ENCODE measurements around the gene PKMYT1. TPM values are rescaled to one million over a fixed set of nuclear protein-coding genes. Genes with fewer than 3 reads are reported as not detected.
"Not testable (repeated sequence)": the region's sequence is repeated elsewhere in the genome, so short reads cannot be mapped to it uniquely, and the experiment has no call there.

The PKMYT1 gene
- total RNA-seq, 2 experiments from 2014 or later: 104 to 195 TPM

GRCh38 chr16:2933136-2933535 lies 47.1 kb downstream of the PKMYT1 start:
- POLR2A ChIA-PET: interaction anchor here (0.6 kb wide), 1 partner anchor 16 kb away, joined by 3 read pairs; no protein-coding TSS in a partner anchor

DNA sequence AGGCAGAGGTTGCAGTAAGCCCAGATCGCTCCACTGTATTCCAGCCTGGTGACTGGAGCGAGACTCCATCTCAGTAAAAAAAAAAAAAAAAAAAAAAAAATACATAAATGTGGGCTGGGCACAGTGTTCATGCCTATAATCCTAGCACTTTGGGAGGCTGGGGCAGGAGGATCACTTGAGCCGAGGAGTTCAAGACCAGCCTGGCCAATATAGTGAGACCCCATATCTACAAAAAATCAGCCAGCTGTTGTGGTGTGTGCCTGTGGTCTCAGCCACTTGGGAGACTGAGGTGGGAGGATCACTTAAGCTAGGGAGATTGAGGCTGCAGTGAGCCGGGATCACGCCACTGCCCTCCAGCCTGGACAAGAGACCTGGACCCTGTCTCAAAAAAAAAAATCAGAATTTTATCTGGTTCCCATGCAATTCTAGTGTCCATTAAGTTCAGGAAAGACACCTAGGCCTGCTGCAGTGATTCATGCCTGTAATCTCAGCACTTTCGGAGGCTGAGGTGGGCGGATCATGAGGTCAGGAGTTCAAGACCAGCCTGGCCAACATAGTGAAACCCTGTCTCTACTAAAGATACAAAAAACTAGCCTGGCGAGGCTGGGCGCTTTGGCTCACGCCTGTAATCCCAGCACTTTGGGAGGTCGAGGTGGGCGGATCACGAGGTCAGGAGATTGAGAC lies 48.9 kb downstream of the PKMYT1 start:
- H3K4me3 ChIP-seq (ENCODE audit: low read depth, low read length, poor library complexity, severe bottlenecking); H3K4me1 ChIP-seq (ENCODE audit: insufficient read depth, low read length, poor library complexity, severe bottlenecking); H2AFZ ChIP-seq (ENCODE audit: low read length); DNase-seq (ENCODE audit: low spot score); H3K79me2 ChIP-seq (ENCODE audit: insufficient read depth, low read depth, low read length); H3K9me3 ChIP-seq (ENCODE audit: low read length); H3K4me2 ChIP-seq (ENCODE audit: low read length); H3K9me2 ChIP-seq (ENCODE audit: insufficient read depth, low read length); H3K27ac ChIP-seq (ENCODE audit: low read depth, low read length, poor library complexity, severe bottlenecking); H3K36me3 ChIP-seq (ENCODE audit: insufficient read depth, low read length); POLR2A ChIA-PET; CTCF ChIA-PET (ENCODE audit: unreplicated experiment); intact Hi-C loops (cut with micrococcal nuclease; ENCODE audit: unreplicated experiment); H4K20me1 ChIP-seq (ENCODE audit: insufficient read depth, low read length); BruUV-seq (replicated peaks): not testable (repeated sequence)

More at GRCh38 chr16:2933136-2933535, 47.1 kb downstream of the PKMYT1 start:
- DNase-seq (ENCODE audit: low spot score): no peak
- no peak overlapping the region for H3K4me3 ChIP-seq (ENCODE audit: low read depth, low read length, poor library complexity, severe bottlenecking)
- CTCF ChIA-PET (ENCODE audit: unreplicated experiment): no interaction called here
- H3K27ac ChIP-seq (ENCODE audit: low read depth, low read length, poor library complexity, severe bottlenecking): no peak overlapping the region
- H3K79me2 ChIP-seq (ENCODE audit: insufficient read depth, low read depth, low read length): no peaks in the 10 kb centered on the region
- no peak overlapping the region for H2AFZ ChIP-seq (ENCODE audit: low read length)
- H3K9me3 ChIP-seq (ENCODE audit: low read length): no peaks in the 10 kb centered on the region
- no peak overlapping the region for H3K4me2 ChIP-seq (ENCODE audit: low read length)
- intact Hi-C loops (cut with micrococcal nuclease; ENCODE audit: unreplicated experiment): no loop called here
- H3K4me1 ChIP-seq (ENCODE audit: insufficient read depth, low read length, poor library complexity, severe bottlenecking): no peaks in the 10 kb centered on the region
- H3K9me2 ChIP-seq (ENCODE audit: insufficient read depth, low read length): no peaks in the 10 kb centered on the region
- no peaks in the 10 kb centered on the region for H4K20me1 ChIP-seq (ENCODE audit: insufficient read depth, low read length)
- no TSS peak for BruUV-seq (replicated peaks)
- TF ChIP-seq CTCF (conservative IDR thresholded peaks at IDR 0.05; ENCODE audit: low read length) (no peak), EZH2phosphoT487 (IDR thresholded peaks at IDR 0.05; ENCODE audit: borderline replicate concordance, low read depth, low read length) (no peak)
- peaks cover 3% of the 10 kb centered on the region; the same call in 1 of the 2 replicates for H3K36me3 ChIP-seq (ENCODE audit: insufficient read depth, low read length)

- H3K4me1 ChIP-seq (ENCODE audit: insufficient read depth, low read length, poor library complexity, severe bottlenecking): peaks cover 4% of the 10 kb centered on the region
- CTCF ChIA-PET (ENCODE audit: unreplicated experiment): no interaction called here
- DNase-seq (ENCODE audit: low spot score): no peak
- H4K20me1 ChIP-seq (ENCODE audit: insufficient read depth, low read length): peaks cover 4% of the 10 kb centered on the region; the same call in 1 of the 2 replicates
- no peak overlapping the region for H3K27ac ChIP-seq (ENCODE audit: low read depth, low read length, poor library complexity, severe bottlenecking)
- H3K36me3 ChIP-seq (ENCODE audit: insufficient read depth, low read length): no peaks in the 10 kb centered on the region; the same call in 1 of the 2 replicates
- POLR2A ChIA-PET: no interaction called here
- no peak overlapping the region for H3K4me3 ChIP-seq (ENCODE audit: low read depth, low read length, poor library complexity, severe bottlenecking)
- H2AFZ ChIP-seq (ENCODE audit: low read length): no peak overlapping the region
- BruUV-seq (replicated peaks): no TSS peak
- H3K9me3 ChIP-seq (ENCODE audit: low read length): no peaks in the 10 kb centered on the region
- no peak for TF ChIP-seq CTCF (conservative IDR thresholded peaks at IDR 0.05; ENCODE audit: low read length)
- TF ChIP-seq EZH2phosphoT487 (IDR thresholded peaks at IDR 0.05; ENCODE audit: borderline replicate concordance, low read depth, low read length): no peak
- intact Hi-C loops (cut with micrococcal nuclease; ENCODE audit: unreplicated experiment): no loop called here
- H3K9me2 ChIP-seq (ENCODE audit: insufficient read depth, low read length): no peaks in the 10 kb centered on the region
- H3K4me2 ChIP-seq (ENCODE audit: low read length): no peak overlapping the region
- H3K79me2 ChIP-seq (ENCODE audit: insufficient read depth, low read depth, low read length): no peaks in the 10 kb centered on the region
These were observed 50.0 kb downstream of the PKMYT1 start for GRCh38 chr16:2930236-2930635.
